ENCODE results near the gene ZNF611. TPM values are rescaled to one million over a fixed set of nuclear protein-coding genes. Genes with fewer than 3 reads are reported as not detected.
A peak's percentile ranks its signal among the peaks of the same experiment; 100 is the strongest.
"Not testable (repeated sequence)": the region's sequence is repeated elsewhere in the genome, so short reads cannot be mapped to it uniquely, and the experiment has no call there.

The ZNF611 gene
- 1 to 10 TPM; 1.8 to 3.3 TPM for polyA plus RNA-seq

- 9% methylated on average over 38 of the region's 38 CpGs for WGBS, 2 donors
- H3K9me3 ChIP-seq (ENCODE audit: control insufficient read depth in 2 of 2, insufficient read depth in 1 of 2, low read depth in 1 of 2, low read length in 1 of 2) = peaks cover 2 to 4% of the 10 kb centered on the region in 2 donors
- H3K27me3 ChIP-seq (ENCODE audit: control insufficient read depth in 1 of 2, insufficient read depth in 2 of 2, low read length in 2 of 2) = no peaks in the 10 kb centered on the region
- H3K36me3 ChIP-seq (ENCODE audit: control insufficient read depth in 2 of 2, insufficient read depth in 2 of 2, low read length in 1 of 2) = no peaks in the 10 kb centered on the region
- peak within 1 kb of the TSS; percentile 64 to 76 for H3K4me3 ChIP-seq (ENCODE audit: low read depth in 1 of 2, low read length in 2 of 2)
- H3K27ac ChIP-seq (ENCODE audit: low read depth in 2 of 2, low read length in 1 of 2) = peak within 1 kb of the TSS; percentile 93 to 96
- peaks cover 0 to 3% of the 10 kb centered on the region in 2 donors for H3K4me1 ChIP-seq (ENCODE audit: control insufficient read depth in 2 of 2, insufficient read depth in 2 of 2, low read length in 1 of 2)
Observed at GRCh38 chr19:52734893-52735661, at the start of gene ZNF611. ZNF611 (minus strand) TSS chr19:52735044; CDS start chr19:52715894, 19,150 bp downstream.

DNA sequence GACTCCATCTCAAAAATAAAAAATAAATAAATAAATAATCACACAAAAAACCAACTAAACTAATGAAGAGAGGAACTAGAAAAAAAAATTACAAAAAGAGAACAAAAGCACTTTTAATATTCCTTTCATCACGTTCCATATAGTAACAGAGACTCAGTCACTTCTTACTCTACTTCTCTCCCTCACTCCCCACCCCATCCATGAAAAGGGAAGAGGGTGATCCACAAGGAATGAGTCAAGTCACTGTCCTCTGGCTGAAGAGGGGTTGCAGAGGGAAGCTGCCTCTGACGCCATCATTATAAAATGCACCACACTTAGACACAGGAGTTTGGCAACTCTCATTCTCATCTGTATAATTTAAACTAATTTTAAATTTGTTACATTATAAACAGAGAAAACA, 48.0 kb upstream of the ZNF611 start:
- H3K27ac ChIP-seq (ENCODE audit: low read depth in 2 of 2, low read length in 1 of 2); H3K4me1 ChIP-seq (ENCODE audit: control insufficient read depth in 2 of 2, insufficient read depth in 2 of 2, low read length in 1 of 2); H3K36me3 ChIP-seq (ENCODE audit: control insufficient read depth in 2 of 2, insufficient read depth in 2 of 2, low read length in 1 of 2); H3K4me3 ChIP-seq (ENCODE audit: low read depth in 1 of 2, low read length in 2 of 2); H3K27me3 ChIP-seq (ENCODE audit: control insufficient read depth in 1 of 2, insufficient read depth in 2 of 2, low read length in 2 of 2): not testable (repeated sequence)
- 87 to 88% methylated on average over 2 of the region's 2 CpGs for WGBS, 2 donors
- H3K9me3 ChIP-seq (ENCODE audit: control insufficient read depth in 2 of 2, insufficient read depth in 1 of 2, low read depth in 1 of 2, low read length in 1 of 2) = peaks cover 0 to 12% of the 10 kb centered on the region in 2 donors

DNA sequence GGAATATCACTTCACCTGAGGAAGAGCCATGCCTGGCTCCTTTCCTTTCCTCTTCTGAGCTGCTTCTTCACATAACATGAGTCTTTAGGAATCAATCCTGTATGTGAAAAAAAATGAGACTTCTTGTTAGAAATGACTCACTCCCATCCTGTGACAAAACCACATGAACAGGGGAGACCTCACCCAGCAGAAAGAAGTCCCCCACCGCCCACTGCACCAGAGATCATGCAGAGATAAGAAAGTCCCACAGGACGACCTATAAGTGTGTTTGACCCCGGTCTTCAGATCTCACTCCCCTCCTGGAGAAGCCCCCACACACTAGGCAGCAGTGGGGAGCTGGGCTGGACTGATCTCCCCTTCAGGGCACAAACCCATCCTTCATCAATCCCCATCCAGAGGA, 44.0 kb upstream of the ZNF611 start:
- Histone ChIP-seq H3K27me3 (ENCODE audit: control insufficient read depth in 1 of 2, insufficient read depth in 2 of 2, low read length in 2 of 2) (no peaks in the 10 kb centered on the region), H3K4me1 (ENCODE audit: control insufficient read depth in 2 of 2, insufficient read depth in 2 of 2, low read length in 1 of 2) (no peaks in the 10 kb centered on the region), H3K36me3 (ENCODE audit: control insufficient read depth in 2 of 2, insufficient read depth in 2 of 2, low read length in 1 of 2) (peaks cover 0 to 18% of the 10 kb centered on the region in 2 donors), H3K9me3 (ENCODE audit: control insufficient read depth in 2 of 2, insufficient read depth in 1 of 2, low read depth in 1 of 2, low read length in 1 of 2) (peaks cover 2 to 20% of the 10 kb centered on the region in 2 donors), H3K27ac (ENCODE audit: low read depth in 2 of 2, low read length in 1 of 2) (no peak overlapping the region), H3K4me3 (ENCODE audit: low read depth in 1 of 2, low read length in 2 of 2) (no peak overlapping the region)
- WGBS, 2 donors = 60 to 80% methylated on average over 3 of the region's 3 CpGs

DNA sequence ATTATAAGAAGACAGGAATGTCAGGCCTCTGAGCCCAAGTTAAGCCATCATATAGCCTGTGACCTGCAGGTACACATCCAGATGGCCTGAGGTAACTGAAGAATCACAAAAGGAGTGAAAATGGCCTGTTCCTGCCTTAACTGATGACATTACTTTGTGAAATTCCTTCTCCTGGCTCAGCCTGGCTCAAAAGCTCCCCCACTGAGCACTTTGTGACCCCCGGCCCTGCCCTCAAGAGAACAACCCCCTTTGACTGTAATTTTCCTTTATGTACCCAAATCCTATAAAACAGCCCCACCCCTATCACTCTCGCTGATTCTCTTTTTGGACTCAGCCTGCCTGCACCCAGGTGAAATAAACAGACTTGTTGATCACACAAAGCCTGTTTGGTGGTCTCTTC, 21.6 kb upstream of the ZNF611 start:
- not testable (repeated sequence) for H3K27ac ChIP-seq (ENCODE audit: low read depth in 2 of 2, low read length in 1 of 2); H3K27me3 ChIP-seq (ENCODE audit: control insufficient read depth in 1 of 2, insufficient read depth in 2 of 2, low read length in 2 of 2); H3K4me1 ChIP-seq (ENCODE audit: control insufficient read depth in 2 of 2, insufficient read depth in 2 of 2, low read length in 1 of 2); H3K36me3 ChIP-seq (ENCODE audit: control insufficient read depth in 2 of 2, insufficient read depth in 2 of 2, low read length in 1 of 2); H3K9me3 ChIP-seq (ENCODE audit: control insufficient read depth in 2 of 2, insufficient read depth in 1 of 2, low read depth in 1 of 2, low read length in 1 of 2); H3K4me3 ChIP-seq (ENCODE audit: low read depth in 1 of 2, low read length in 2 of 2)
- whole genome bisulfite sequencing, 2 donors = 75 to 76% methylated on average over 2 of the region's 2 CpGs

GRCh38 chr19:52749780-52750179, 14.9 kb upstream of the ZNF611 start:
- no peaks in the 10 kb centered on the region for H3K27me3 ChIP-seq (ENCODE audit: control insufficient read depth in 1 of 2, insufficient read depth in 2 of 2, low read length in 2 of 2)
- peaks cover 0 to under 1% of the 10 kb centered on the region in 2 donors for H3K9me3 ChIP-seq (ENCODE audit: control insufficient read depth in 2 of 2, insufficient read depth in 1 of 2, low read depth in 1 of 2, low read length in 1 of 2)
- H3K4me1 ChIP-seq (ENCODE audit: control insufficient read depth in 2 of 2, insufficient read depth in 2 of 2, low read length in 1 of 2) = no peaks in the 10 kb centered on the region
- WGBS, 2 donors = 49 to 53% methylated on average over 4 of the region's 4 CpGs
- H3K36me3 ChIP-seq (ENCODE audit: control insufficient read depth in 2 of 2, insufficient read depth in 2 of 2, low read length in 1 of 2) = no peaks in the 10 kb centered on the region
- H3K27ac ChIP-seq (ENCODE audit: low read depth in 2 of 2, low read length in 1 of 2) = no peak overlapping the region
- H3K4me3 ChIP-seq (ENCODE audit: low read depth in 1 of 2, low read length in 2 of 2) = no peak overlapping the region

GRCh38 chr19:52748336-52748950, 13.6 kb upstream of the ZNF611 start:
- Histone ChIP-seq H3K4me3 (ENCODE audit: low read depth in 1 of 2, low read length in 2 of 2) (no peak overlapping the region), H3K4me1 (ENCODE audit: control insufficient read depth in 2 of 2, insufficient read depth in 2 of 2, low read length in 1 of 2) (no peaks in the 10 kb centered on the region), H3K36me3 (ENCODE audit: control insufficient read depth in 2 of 2, insufficient read depth in 2 of 2, low read length in 1 of 2) (no peaks in the 10 kb centered on the region), H3K27ac (ENCODE audit: low read depth in 2 of 2, low read length in 1 of 2) (no peak overlapping the region), H3K9me3 (ENCODE audit: control insufficient read depth in 2 of 2, insufficient read depth in 1 of 2, low read depth in 1 of 2, low read length in 1 of 2) (peaks cover 0 to 3% of the 10 kb centered on the region in 2 donors), H3K27me3 (ENCODE audit: control insufficient read depth in 1 of 2, insufficient read depth in 2 of 2, low read length in 2 of 2) (no peaks in the 10 kb centered on the region)
- WGBS, 2 donors = 34 to 43% methylated on average over 8 of the region's 8 CpGs

DNA sequence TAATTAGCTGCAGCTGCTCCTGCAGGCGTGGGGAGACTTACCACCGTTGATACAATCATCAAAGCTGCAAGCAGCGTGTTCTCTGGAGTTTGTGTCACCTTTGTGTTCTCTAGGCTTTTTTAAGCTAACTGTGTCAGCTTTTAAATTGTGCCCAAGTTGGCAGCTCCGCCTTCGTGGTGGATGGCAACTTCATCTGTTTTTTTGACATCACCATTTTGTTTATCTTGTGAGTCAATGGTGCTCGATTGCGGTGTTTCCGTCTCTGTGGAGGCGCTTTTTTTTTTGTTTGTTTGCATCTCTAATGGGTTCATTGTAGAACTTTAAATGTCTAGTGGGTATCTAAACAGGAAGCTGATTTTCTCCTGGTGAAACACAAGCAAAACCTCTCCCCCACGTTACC, 11.1 kb upstream of the ZNF611 start:
- H3K9me3 ChIP-seq (ENCODE audit: control insufficient read depth in 2 of 2, insufficient read depth in 1 of 2, low read depth in 1 of 2, low read length in 1 of 2); H3K27ac ChIP-seq (ENCODE audit: low read depth in 2 of 2, low read length in 1 of 2); H3K27me3 ChIP-seq (ENCODE audit: control insufficient read depth in 1 of 2, insufficient read depth in 2 of 2, low read length in 2 of 2); H3K4me1 ChIP-seq (ENCODE audit: control insufficient read depth in 2 of 2, insufficient read depth in 2 of 2, low read length in 1 of 2); H3K36me3 ChIP-seq (ENCODE audit: control insufficient read depth in 2 of 2, insufficient read depth in 2 of 2, low read length in 1 of 2); H3K4me3 ChIP-seq (ENCODE audit: low read depth in 1 of 2, low read length in 2 of 2): not testable (repeated sequence)
- 49 to 61% methylated on average over 10 of the region's 10 CpGs for WGBS, 2 donors

DNA sequence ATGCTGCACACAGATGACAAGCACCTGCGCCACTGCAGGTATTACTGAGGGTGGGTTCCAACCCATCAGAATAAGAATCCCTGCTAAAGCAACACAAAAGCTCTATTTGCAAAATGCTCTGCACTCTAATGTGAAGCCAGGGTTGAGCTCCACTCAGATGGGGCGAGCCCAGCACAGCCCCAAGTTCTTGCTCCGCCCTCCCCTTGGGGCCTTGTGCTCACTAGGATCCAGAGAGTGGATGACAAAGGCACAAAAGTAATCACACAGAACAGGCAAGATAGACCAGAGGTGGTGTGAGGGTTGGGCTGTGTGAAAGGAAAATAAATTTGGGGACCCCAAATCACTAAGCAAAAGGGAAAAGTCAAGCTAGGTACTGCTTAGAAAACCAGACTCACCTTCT, 8.2 kb upstream of the ZNF611 start:
- WGBS, 2 donors = 87 to 90% methylated on average over 3 of the region's 3 CpGs
- no peaks in the 10 kb centered on the region for H3K27me3 ChIP-seq (ENCODE audit: control insufficient read depth in 1 of 2, insufficient read depth in 2 of 2, low read length in 2 of 2)

GRCh38 chr19:52742516-52742915, 7.7 kb upstream of the ZNF611 start:
- WGBS, 2 donors = 24 to 26% methylated on average over 3 of the region's 3 CpGs
- Histone ChIP-seq H3K9me3 (ENCODE audit: control insufficient read depth in 2 of 2, insufficient read depth in 1 of 2, low read depth in 1 of 2, low read length in 1 of 2) (peaks cover 3 to 4% of the 10 kb centered on the region in 2 donors), H3K36me3 (ENCODE audit: control insufficient read depth in 2 of 2, insufficient read depth in 2 of 2, low read length in 1 of 2) (no peaks in the 10 kb centered on the region), H3K27ac (ENCODE audit: low read depth in 2 of 2, low read length in 1 of 2) (no peak overlapping the region), H3K27me3 (ENCODE audit: control insufficient read depth in 1 of 2, insufficient read depth in 2 of 2, low read length in 2 of 2) (no peaks in the 10 kb centered on the region), H3K4me1 (ENCODE audit: control insufficient read depth in 2 of 2, insufficient read depth in 2 of 2, low read length in 1 of 2) (no peaks in the 10 kb centered on the region), H3K4me3 (ENCODE audit: low read depth in 1 of 2, low read length in 2 of 2) (no peak overlapping the region)

More for the DNA sequence above, 8.2 kb upstream of the ZNF611 start:
- H3K27ac ChIP-seq (ENCODE audit: low read depth in 2 of 2, low read length in 1 of 2) = no peak overlapping the region
- no peaks in the 10 kb centered on the region for H3K4me1 ChIP-seq (ENCODE audit: control insufficient read depth in 2 of 2, insufficient read depth in 2 of 2, low read length in 1 of 2)
- no peaks in the 10 kb centered on the region for H3K36me3 ChIP-seq (ENCODE audit: control insufficient read depth in 2 of 2, insufficient read depth in 2 of 2, low read length in 1 of 2)
- H3K9me3 ChIP-seq (ENCODE audit: control insufficient read depth in 2 of 2, insufficient read depth in 1 of 2, low read depth in 1 of 2, low read length in 1 of 2) = peaks cover 3 to 4% of the 10 kb centered on the region in 2 donors
- no peak overlapping the region for H3K4me3 ChIP-seq (ENCODE audit: low read depth in 1 of 2, low read length in 2 of 2)
